Suprapubic skin (tissue), 4 donors: ENCODE measurements around the gene PRPSAP2. TPM values are rescaled to one million over a fixed set of nuclear protein-coding genes. Genes with fewer than 3 reads are reported as not detected.

ENCODE experiments used
- DNase-seq, 2 donors: peaks; one replicate each; pipeline ENCODE4 v3.0.0-alpha.2; 2019; ENCODE audit warnings: low spot score in 2 of 2
- H3K27ac ChIP-seq: fragments of 200-600 bp; sonication (generic); one replicate; pipeline ENCODE4 v1.5.1; 2019
- H3K27me3 ChIP-seq: fragments of 200-600 bp; sonication (generic); one replicate; pipeline ENCODE4 v1.5.1; 2019
- H3K36me3 ChIP-seq: fragments of 200-600 bp; sonication (generic); one replicate; pipeline ENCODE4 v1.5.1; 2019
- H3K4me1 ChIP-seq: fragments of 200-600 bp; sonication (generic); one replicate; pipeline ENCODE4 v1.5.1; 2019
- H3K4me3 ChIP-seq: fragments of 200-600 bp; sonication (generic); one replicate; pipeline ENCODE4 v1.5.1; 2019; ENCODE audit warnings: mild to moderate bottlenecking
- H3K9me3 ChIP-seq: fragments of 200-600 bp; sonication (generic); one replicate; pipeline ENCODE4 v1.5.1; 2019
- CTCF ChIP-seq, 2 donors: fragments of 200-600 bp in 1 of 2; fragments of 450-650 bp in 1 of 2; sonication (generic) in 1 of 2; IDR thresholded peaks; one replicate each; pipeline ENCODE4 v1.5.1; 2016 to 2019; ENCODE audit warnings: antibody characterized with exemption in 2 of 2, mild to moderate bottlenecking in 1 of 2, moderate library complexity in 1 of 2
- EP300 ChIP-seq: sonication (generic); formaldehyde crosslinking; IDR thresholded peaks from one replicate; pipeline ENCODE4 v1.6.1; 2017; ENCODE audit warnings: antibody characterized with exemption
- POLR2A ChIP-seq, 2 donors: fragments of 450-650 bp; IDR thresholded peaks; one replicate each; pipeline ENCODE4 v1.6.1; 2017; ENCODE audit warnings: antibody characterized with exemption in 2 of 2, mild to moderate bottlenecking in 2 of 2, moderate library complexity in 2 of 2
- POLR2AphosphoS5 ChIP-seq, 3 donors: sonication (generic); formaldehyde crosslinking; IDR thresholded peaks; one replicate each; pipeline ENCODE4 v1.6.1; 2017; ENCODE audit warnings: antibody characterized with exemption in 3 of 3
- WGBS: methylation state at CpG from one replicate; pipeline ENCODE4 v1.1.5; 2018; 5-methylcytosine and 5-hydroxymethylcytosine counted together
- total RNA-seq, 4 donors: library from RNA; depleted of rRNA; stranded (reverse); fragments of >200 nt; gene quantifications; one replicate each; pipeline ENCODE4 v1.1.0, GENCODE V29; 2016

Gene PRPSAP2
- total RNA-seq, 4 donors from 2014 or later = 14.9 to 29.0 (median 22.9) TPM

GRCh38 chr17:18896146-18896545 lies 38.2 kb downstream of the PRPSAP2 start:
- DNase-seq = no peak
- TF ChIP-seq EP300 (no peak), CTCF (IDR thresholded peaks at IDR 0.05) (no peak), POLR2AphosphoS5 (IDR thresholded peaks at IDR 0.05) (no peak), POLR2A (IDR thresholded peaks at IDR 0.05) (no peak)
- no peak overlapping the region for H3K27ac ChIP-seq
- H3K9me3 ChIP-seq = no peaks in the 10 kb centered on the region
- H3K36me3 ChIP-seq = peaks cover 40% of the 10 kb centered on the region
- no peaks in the 10 kb centered on the region for H3K27me3 ChIP-seq
- H3K4me1 ChIP-seq = no peaks in the 10 kb centered on the region
- no peak overlapping the region for H3K4me3 ChIP-seq
- WGBS = 93% methylated on average over 1 of the region's 1 CpG

GRCh38 chr17:18896947-18897346 lies 39.0 kb downstream of the PRPSAP2 start:
- WGBS = 77% methylated on average over 2 of the region's 2 CpGs
- H3K4me3 ChIP-seq = no peak overlapping the region
- H3K27me3 ChIP-seq = no peaks in the 10 kb centered on the region
- no peaks in the 10 kb centered on the region for H3K4me1 ChIP-seq
- H3K9me3 ChIP-seq = no peaks in the 10 kb centered on the region
- DNase-seq = no peak
- no peak for TF ChIP-seq CTCF (IDR thresholded peaks at IDR 0.05)
- no peak for TF ChIP-seq EP300
- no peak for TF ChIP-seq POLR2AphosphoS5 (IDR thresholded peaks at IDR 0.05)
- no peak for TF ChIP-seq POLR2A (IDR thresholded peaks at IDR 0.05)
- H3K36me3 ChIP-seq = peaks cover 33% of the 10 kb centered on the region
- no peak overlapping the region for H3K27ac ChIP-seq

- Histone ChIP-seq H3K4me3 (no peak overlapping the region), H3K9me3 (no peaks in the 10 kb centered on the region), H3K4me1 (no peaks in the 10 kb centered on the region), H3K27me3 (no peaks in the 10 kb centered on the region), H3K27ac (no peak overlapping the region), H3K36me3 (peaks cover 43% of the 10 kb centered on the region)
- no peak for TF ChIP-seq POLR2A (IDR thresholded peaks at IDR 0.05)
- TF ChIP-seq EP300 = no peak
- TF ChIP-seq CTCF (IDR thresholded peaks at IDR 0.05) = no peak
- no peak for TF ChIP-seq POLR2AphosphoS5 (IDR thresholded peaks at IDR 0.05)
- DNase-seq = no peak
- WGBS = 93% methylated on average over 5 of the region's 5 CpGs
These were observed 46.6 kb downstream of the PRPSAP2 start for GRCh38 chr17:18904482-18904881.

GRCh38 chr17:18905226-18905625 lies 47.3 kb downstream of the PRPSAP2 start:
- Histone ChIP-seq H3K36me3 (peaks cover 45% of the 10 kb centered on the region), H3K27ac (no peak overlapping the region), H3K4me1 (no peaks in the 10 kb centered on the region), H3K27me3 (no peaks in the 10 kb centered on the region), H3K4me3 (no peak overlapping the region), H3K9me3 (no peaks in the 10 kb centered on the region)
- 86% methylated on average over 5 of the region's 5 CpGs for WGBS
- no peak for DNase-seq
- TF ChIP-seq CTCF (IDR thresholded peaks at IDR 0.05) (no peak), EP300 (no peak), POLR2A (IDR thresholded peaks at IDR 0.05) (no peak), POLR2AphosphoS5 (IDR thresholded peaks at IDR 0.05) (no peak)

GRCh38 chr17:18910326-18910725 lies 52.4 kb downstream of the PRPSAP2 start:
- TF ChIP-seq CTCF (IDR thresholded peaks at IDR 0.05) = no peak
- TF ChIP-seq POLR2A (IDR thresholded peaks at IDR 0.05) = no peak
- TF ChIP-seq EP300 = no peak
- no peak for TF ChIP-seq POLR2AphosphoS5 (IDR thresholded peaks at IDR 0.05)
- 91% methylated on average over 5 of the region's 5 CpGs for WGBS

More at GRCh38 chr17:18910326-18910725, 52.4 kb downstream of the PRPSAP2 start:
- Histone ChIP-seq H3K27me3 (no peaks in the 10 kb centered on the region), H3K36me3 (peaks cover 66% of the 10 kb centered on the region), H3K9me3 (no peaks in the 10 kb centered on the region), H3K4me1 (no peaks in the 10 kb centered on the region), H3K4me3 (no peak overlapping the region), H3K27ac (no peak overlapping the region)
- DNase-seq = no peak
